ENCODE results near the gene KIF12. TPM values are rescaled to one million over a fixed set of nuclear protein-coding genes. Genes with fewer than 3 reads are reported as not detected.

Gene KIF12
- not detected for polyA plus RNA-seq (2013, experiment 1 of 4)
- 0.34 TPM for polyA plus RNA-seq (2013, experiment 2 of 4)
- polyA plus RNA-seq (2013, experiment 3 of 4), result 0.16 TPM
- polyA plus RNA-seq (2013, experiment 4 of 4), result 0.32 TPM

GRCh38 chr9:114098936-114099668, at the start of gene KIF12:
Gene KIF12 (minus strand): TSS chr9:114099292. CDS start chr9:114099276, 16 bp downstream.
- H3K27me3 ChIP-seq (ENCODE audit: control insufficient read depth, insufficient read depth, low read length, poor library complexity, severe bottlenecking), result peaks cover 39% of the 10 kb centered on the region

GRCh38 chr9:114146735-114147134, 47.6 kb upstream of the KIF12 start:
- no peaks in the 10 kb centered on the region for H3K4me1 ChIP-seq (ENCODE audit: control insufficient read depth, insufficient read depth, low read length)
- no peaks in the 10 kb centered on the region for H3K36me3 ChIP-seq (ENCODE audit: control insufficient read depth, insufficient read depth, low read length)
- H3K4me3 ChIP-seq (ENCODE audit: insufficient read depth, low read depth, low read length), result no peak overlapping the region
- 89 to 94% methylated on average over 6 of the region's 6 CpGs for WGBS, 2 experiments
- H3K9me3 ChIP-seq (ENCODE audit: control insufficient read depth, low read length), result no peaks in the 10 kb centered on the region
- no peaks in the 10 kb centered on the region for H3K27me3 ChIP-seq (ENCODE audit: control insufficient read depth, insufficient read depth, low read length, poor library complexity, severe bottlenecking)
- no peak overlapping the region for H3K27ac ChIP-seq (ENCODE audit: insufficient read depth, low read depth, low read length, poor library complexity, severe bottlenecking)

More at GRCh38 chr9:114098936-114099668, at the start of gene KIF12:
- Histone ChIP-seq H3K4me1 (ENCODE audit: control insufficient read depth, insufficient read depth, low read length) (peaks cover 12% of the 10 kb centered on the region), H3K4me3 (ENCODE audit: insufficient read depth, low read depth, low read length) (peak within 1 kb of the TSS; percentile 41), H3K36me3 (ENCODE audit: control insufficient read depth, insufficient read depth, low read length) (no peaks in the 10 kb centered on the region), H3K27ac (ENCODE audit: insufficient read depth, low read depth, low read length, poor library complexity, severe bottlenecking) (no peak within 1 kb of the TSS), H3K9me3 (ENCODE audit: control insufficient read depth, low read length) (no peaks in the 10 kb centered on the region)
- WGBS, 2 experiments, result 25 to 29% methylated on average over 32 of the region's 32 CpGs

- H3K36me3 ChIP-seq (ENCODE audit: control insufficient read depth, insufficient read depth, low read length), result no peaks in the 10 kb centered on the region
- WGBS, 2 experiments, result 92 to 98% methylated on average over 5 of the region's 5 CpGs
- H3K27me3 ChIP-seq (ENCODE audit: control insufficient read depth, insufficient read depth, low read length, poor library complexity, severe bottlenecking), result no peaks in the 10 kb centered on the region
These were observed 44.1 kb upstream of the KIF12 start for GRCh38 chr9:114143234-114143633.

DNA sequence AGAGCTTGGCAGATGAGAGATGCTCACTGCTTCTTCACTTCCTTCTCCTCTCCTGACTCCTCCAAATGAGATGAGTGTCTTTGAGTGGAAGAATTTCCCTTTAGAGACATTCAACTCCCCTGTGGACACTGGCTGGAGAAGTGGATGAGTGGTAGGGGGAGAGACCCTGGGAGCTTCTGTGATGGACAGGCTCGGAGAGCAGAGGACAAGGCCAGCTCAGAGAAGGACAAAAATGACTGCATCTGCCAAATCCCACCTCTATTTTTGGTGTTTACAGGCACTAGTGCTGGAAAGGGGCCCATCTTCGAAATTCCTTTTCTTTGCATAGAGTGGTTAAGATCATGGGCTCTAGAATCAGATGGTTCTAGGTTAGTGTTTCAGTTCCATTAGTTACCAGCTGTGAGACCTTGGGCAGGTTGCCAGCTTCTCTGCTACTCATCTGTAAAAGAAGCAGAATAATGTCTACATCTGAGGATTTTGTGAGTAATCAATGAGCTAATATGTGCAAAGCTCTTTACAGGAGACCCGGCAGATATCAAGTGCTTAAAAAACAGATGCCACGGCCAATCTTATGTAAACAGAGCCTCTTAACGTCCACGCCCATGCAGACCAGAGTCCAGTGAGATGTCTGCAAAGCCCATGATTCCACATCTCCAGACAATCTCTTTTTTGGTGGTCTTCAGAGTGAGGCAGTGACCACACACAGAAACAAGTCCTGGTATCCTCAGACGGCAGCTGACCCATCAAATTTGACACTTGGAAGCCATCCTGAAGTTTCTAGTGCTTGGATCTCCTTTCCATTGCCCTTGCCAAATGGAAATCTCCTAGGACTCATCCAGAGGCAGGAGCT, 42.7 kb upstream of the KIF12 start:
- Histone ChIP-seq H3K4me1 (ENCODE audit: control insufficient read depth, insufficient read depth, low read length) (no peaks in the 10 kb centered on the region), H3K36me3 (ENCODE audit: control insufficient read depth, insufficient read depth, low read length) (no peaks in the 10 kb centered on the region), H3K9me3 (ENCODE audit: control insufficient read depth, low read length) (no peaks in the 10 kb centered on the region), H3K27ac (ENCODE audit: insufficient read depth, low read depth, low read length, poor library complexity, severe bottlenecking) (no peak overlapping the region), H3K27me3 (ENCODE audit: control insufficient read depth, insufficient read depth, low read length, poor library complexity, severe bottlenecking) (no peaks in the 10 kb centered on the region), H3K4me3 (ENCODE audit: insufficient read depth, low read depth, low read length) (no peak overlapping the region)
- 91 to 92% methylated on average over 7 of the region's 7 CpGs for WGBS, 2 experiments

More at GRCh38 chr9:114143234-114143633, 44.1 kb upstream of the KIF12 start:
- no peak overlapping the region for H3K27ac ChIP-seq (ENCODE audit: insufficient read depth, low read depth, low read length, poor library complexity, severe bottlenecking)
- H3K9me3 ChIP-seq (ENCODE audit: control insufficient read depth, low read length), result no peaks in the 10 kb centered on the region
- H3K4me1 ChIP-seq (ENCODE audit: control insufficient read depth, insufficient read depth, low read length), result no peaks in the 10 kb centered on the region
- H3K4me3 ChIP-seq (ENCODE audit: insufficient read depth, low read depth, low read length), result no peak overlapping the region

DNA sequence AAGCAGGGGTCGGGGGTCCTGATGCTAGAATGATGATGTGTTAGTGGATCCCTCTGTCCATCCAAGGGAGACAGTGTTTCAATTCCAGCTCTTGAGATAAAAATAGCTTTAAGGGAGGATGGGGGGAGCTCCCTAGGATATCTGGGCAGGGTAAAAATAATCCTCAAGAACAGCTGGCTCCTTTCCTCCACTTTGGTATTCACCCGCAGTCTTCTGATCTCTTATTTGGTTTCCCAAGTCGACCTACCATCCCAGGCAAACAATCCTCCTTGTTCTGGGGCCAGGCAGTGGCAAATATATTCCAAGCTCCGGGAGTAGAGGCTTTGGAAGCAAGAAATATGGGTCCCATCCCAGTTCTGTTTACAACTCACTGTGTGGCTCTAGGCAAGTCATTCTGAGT, 41.8 kb upstream of the KIF12 start:
- H3K36me3 ChIP-seq (ENCODE audit: control insufficient read depth, insufficient read depth, low read length), result no peaks in the 10 kb centered on the region
- H3K4me1 ChIP-seq (ENCODE audit: control insufficient read depth, insufficient read depth, low read length), result no peaks in the 10 kb centered on the region
- WGBS, 2 experiments, result 84 to 86% methylated on average over 4 of the region's 4 CpGs
- no peak overlapping the region for H3K27ac ChIP-seq (ENCODE audit: insufficient read depth, low read depth, low read length, poor library complexity, severe bottlenecking)
- H3K9me3 ChIP-seq (ENCODE audit: control insufficient read depth, low read length), result no peaks in the 10 kb centered on the region
- H3K4me3 ChIP-seq (ENCODE audit: insufficient read depth, low read depth, low read length), result no peak overlapping the region
- H3K27me3 ChIP-seq (ENCODE audit: control insufficient read depth, insufficient read depth, low read length, poor library complexity, severe bottlenecking), result no peaks in the 10 kb centered on the region

DNA sequence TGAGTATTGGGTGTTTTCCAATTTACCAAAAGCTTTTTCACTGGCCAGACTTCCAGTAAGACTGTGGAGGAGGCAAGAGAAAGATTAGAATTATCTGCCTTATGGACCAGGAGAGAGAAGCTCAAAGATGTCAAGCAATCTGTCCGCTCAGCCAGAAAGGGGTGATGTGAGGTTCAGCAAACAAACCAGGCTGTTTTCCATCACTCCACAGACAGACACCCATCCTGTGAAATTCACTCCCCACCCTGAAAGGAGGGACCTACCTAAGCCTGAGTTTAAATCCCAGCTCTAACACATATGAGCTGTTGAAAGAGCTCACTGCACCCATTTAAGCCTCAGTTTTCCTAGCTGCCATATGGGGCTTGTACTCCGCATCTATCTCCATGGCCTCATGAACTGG, 41.3 kb upstream of the KIF12 start:
- no peaks in the 10 kb centered on the region for H3K27me3 ChIP-seq (ENCODE audit: control insufficient read depth, insufficient read depth, low read length, poor library complexity, severe bottlenecking)
- no peak overlapping the region for H3K4me3 ChIP-seq (ENCODE audit: insufficient read depth, low read depth, low read length)
- H3K4me1 ChIP-seq (ENCODE audit: control insufficient read depth, insufficient read depth, low read length), result no peaks in the 10 kb centered on the region
- no peaks in the 10 kb centered on the region for H3K36me3 ChIP-seq (ENCODE audit: control insufficient read depth, insufficient read depth, low read length)
- 93 to 100% methylated on average over 2 of the region's 2 CpGs for WGBS, 2 experiments
- H3K9me3 ChIP-seq (ENCODE audit: control insufficient read depth, low read length), result no peaks in the 10 kb centered on the region
- H3K27ac ChIP-seq (ENCODE audit: insufficient read depth, low read depth, low read length, poor library complexity, severe bottlenecking), result no peak overlapping the region

GRCh38 chr9:114139071-114139470, 40.0 kb upstream of the KIF12 start:
- no peak overlapping the region for H3K27ac ChIP-seq (ENCODE audit: insufficient read depth, low read depth, low read length, poor library complexity, severe bottlenecking)
- H3K4me1 ChIP-seq (ENCODE audit: control insufficient read depth, insufficient read depth, low read length), result no peaks in the 10 kb centered on the region
- no peaks in the 10 kb centered on the region for H3K27me3 ChIP-seq (ENCODE audit: control insufficient read depth, insufficient read depth, low read length, poor library complexity, severe bottlenecking)
- no peaks in the 10 kb centered on the region for H3K36me3 ChIP-seq (ENCODE audit: control insufficient read depth, insufficient read depth, low read length)
- H3K4me3 ChIP-seq (ENCODE audit: insufficient read depth, low read depth, low read length), result no peak overlapping the region
- 92 to 93% methylated on average over 5 of the region's 5 CpGs for WGBS, 2 experiments
- H3K9me3 ChIP-seq (ENCODE audit: control insufficient read depth, low read length), result no peaks in the 10 kb centered on the region

DNA sequence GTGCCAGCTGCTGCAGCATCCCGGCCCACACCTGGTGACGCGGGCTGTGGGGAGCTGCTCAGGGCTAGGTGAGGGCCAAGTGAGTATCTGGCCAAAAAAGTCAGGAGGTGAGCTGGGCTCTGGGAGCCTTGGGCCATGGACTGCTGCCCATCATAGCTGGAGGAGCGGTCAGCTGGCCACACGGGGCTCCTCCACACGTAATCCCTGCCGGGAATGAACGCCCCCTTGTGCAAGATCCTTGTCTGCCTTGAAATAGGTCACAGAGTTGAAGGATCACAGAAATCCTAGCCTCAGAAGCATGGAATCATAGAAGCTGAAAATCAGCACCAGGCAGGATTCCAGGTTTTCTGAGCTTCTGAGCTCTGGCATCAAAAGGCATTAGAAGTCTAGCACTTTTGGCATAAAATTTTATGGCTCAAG, 39.5 kb upstream of the KIF12 start:
- 90 to 92% methylated on average over 8 of the region's 8 CpGs for WGBS, 2 experiments
- H3K27me3 ChIP-seq (ENCODE audit: control insufficient read depth, insufficient read depth, low read length, poor library complexity, severe bottlenecking), result no peaks in the 10 kb centered on the region
- H3K36me3 ChIP-seq (ENCODE audit: control insufficient read depth, insufficient read depth, low read length), result no peaks in the 10 kb centered on the region
- no peak overlapping the region for H3K4me3 ChIP-seq (ENCODE audit: insufficient read depth, low read depth, low read length)
- H3K4me1 ChIP-seq (ENCODE audit: control insufficient read depth, insufficient read depth, low read length), result no peaks in the 10 kb centered on the region
- H3K9me3 ChIP-seq (ENCODE audit: control insufficient read depth, low read length), result no peaks in the 10 kb centered on the region
- no peak overlapping the region for H3K27ac ChIP-seq (ENCODE audit: insufficient read depth, low read depth, low read length, poor library complexity, severe bottlenecking)

GRCh38 chr9:114137831-114138230, 38.7 kb upstream of the KIF12 start:
- Histone ChIP-seq H3K36me3 (ENCODE audit: control insufficient read depth, insufficient read depth, low read length) (no peaks in the 10 kb centered on the region), H3K4me1 (ENCODE audit: control insufficient read depth, insufficient read depth, low read length) (no peaks in the 10 kb centered on the region), H3K4me3 (ENCODE audit: insufficient read depth, low read depth, low read length) (no peak overlapping the region), H3K27ac (ENCODE audit: insufficient read depth, low read depth, low read length, poor library complexity, severe bottlenecking) (no peak overlapping the region), H3K27me3 (ENCODE audit: control insufficient read depth, insufficient read depth, low read length, poor library complexity, severe bottlenecking) (no peaks in the 10 kb centered on the region), H3K9me3 (ENCODE audit: control insufficient read depth, low read length) (no peaks in the 10 kb centered on the region)
- 88 to 91% methylated on average over 6 of the region's 6 CpGs for WGBS, 2 experiments

DNA sequence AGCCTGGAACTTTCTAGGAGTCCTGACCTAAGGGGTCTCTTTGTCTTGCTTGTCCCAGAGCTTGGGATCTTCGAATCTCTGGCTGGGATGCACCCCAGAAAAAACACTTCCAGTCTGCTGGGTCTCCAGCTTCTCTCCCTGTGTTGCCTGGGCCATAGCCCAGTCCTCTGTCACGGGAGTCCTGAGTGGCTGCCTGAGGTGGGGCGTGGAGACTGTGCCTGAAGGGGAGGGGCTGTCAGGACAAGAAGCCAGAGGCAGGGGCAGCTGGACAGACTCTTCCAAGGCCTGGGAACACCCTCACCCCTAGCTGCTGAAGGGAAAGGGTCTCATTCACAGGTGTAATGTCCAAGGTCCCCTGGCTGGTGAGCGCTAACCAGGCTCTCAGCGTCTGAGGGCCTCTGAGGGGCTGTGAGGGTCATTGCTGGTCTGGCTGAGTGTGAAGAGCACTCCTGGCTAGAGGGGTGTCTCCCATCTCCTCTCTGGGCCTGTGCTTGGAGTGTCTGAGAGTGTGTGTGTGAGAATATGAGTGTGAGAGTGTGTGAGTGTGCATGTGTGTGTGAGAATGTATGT, 35.8 kb upstream of the KIF12 start:
- no peaks in the 10 kb centered on the region for H3K4me1 ChIP-seq (ENCODE audit: control insufficient read depth, insufficient read depth, low read length)
- H3K36me3 ChIP-seq (ENCODE audit: control insufficient read depth, insufficient read depth, low read length), result no peaks in the 10 kb centered on the region
- no peak overlapping the region for H3K4me3 ChIP-seq (ENCODE audit: insufficient read depth, low read depth, low read length)
- WGBS, 2 experiments, result 85 to 86% methylated on average over 5 of the region's 5 CpGs
- no peaks in the 10 kb centered on the region for H3K27me3 ChIP-seq (ENCODE audit: control insufficient read depth, insufficient read depth, low read length, poor library complexity, severe bottlenecking)
- H3K27ac ChIP-seq (ENCODE audit: insufficient read depth, low read depth, low read length, poor library complexity, severe bottlenecking), result no peak overlapping the region
- H3K9me3 ChIP-seq (ENCODE audit: control insufficient read depth, low read length), result no peaks in the 10 kb centered on the region
